HEK293 (cell line): ENCODE data around the gene RNF222.

Source experiments
- CTCF ChIA-PET: fragments of 350-600 bp; formaldehyde crosslinking; extraction: SDS; loops from one replicate; lab custom pipeline; 2021; ENCODE audit warnings: antibody characterized with exemption; lab: Yijun Ruan, JAX
- POLR2A ChIA-PET: fragments of 300-600 bp; formaldehyde crosslinking; extraction: SDS; loops from one replicate; lab custom pipeline; 2020; ENCODE audit warnings: antibody characterized with exemption, inconsistent platforms; lab: Yijun Ruan, JAX
- H3K27ac ChIP-seq: fragments of 200-500 bp; sonication (Bioruptor generic); 2 replicates; pipeline ENCODE4 v1.5.1; 2014; ENCODE audit warnings: low read depth, low read length, control low read depth, inconsistent platforms; ENCODE audit errors: extremely low read depth
- H3K36me3 ChIP-seq, 2 experiments: fragments of 200-500 bp in 1 of 2; sonication (Bioruptor generic) in 1 of 2; 1 replicate in 1 of 2; 2 replicates in 1 of 2; pipeline ENCODE4 v1.5.1; 2014 to 2017; ENCODE audit warnings: inconsistent platforms in 2 of 2, low read length in 2 of 2; ENCODE audit not compliant: control insufficient read depth in 2 of 2, insufficient read depth in 1 of 2
- H3K4me1 ChIP-seq: fragments of 200-500 bp; sonication (Bioruptor generic); 2 replicates; pipeline ENCODE4 v1.5.1; 2014; ENCODE audit warnings: mild to moderate bottlenecking, low read length, inconsistent platforms; ENCODE audit not compliant: control insufficient read depth, insufficient read depth
- H3K4me3 ChIP-seq: 2 replicates; pipeline ENCODE4 v1.5.1; 2011; ENCODE audit warnings: low read depth, mild to moderate bottlenecking, control low read depth, low read length, moderate library complexity
- H3K9me3 ChIP-seq: fragments of 200-500 bp; sonication (Bioruptor generic); 2 replicates; pipeline ENCODE4 v1.5.1; 2014; ENCODE audit warnings: low read depth, low read length, inconsistent platforms; ENCODE audit not compliant: control insufficient read depth, insufficient read depth
- IKZF3 ChIP-seq: fragments of 450-650 bp; IDR thresholded peaks from 2 replicates; pipeline ENCODE4 v1.5.0; 2018; ENCODE audit warnings: missing biosample characterization, mild to moderate bottlenecking, missing genetic modification characterization, moderate library complexity
- KLF7 ChIP-seq: fragments of 450-650 bp; formaldehyde crosslinking; IDR thresholded peaks from 2 replicates; pipeline ENCODE4 v1.5.1; 2016; ENCODE audit warnings: missing biosample characterization, missing genetic modification characterization, borderline replicate concordance
- KLF8 ChIP-seq: fragments of 450-650 bp; formaldehyde crosslinking; IDR thresholded peaks from 2 replicates; pipeline ENCODE4 v1.5.1; 2016; ENCODE audit warnings: missing biosample characterization, missing genetic modification characterization
- PRDM10 ChIP-seq: fragments of 450-650 bp; formaldehyde crosslinking; IDR thresholded peaks from 2 replicates; pipeline ENCODE4 v1.5.1; 2016; ENCODE audit warnings: missing biosample characterization, missing genetic modification characterization
- ZBTB26 ChIP-seq: fragments of 450-650 bp; formaldehyde crosslinking; optimal IDR thresholded peaks from 2 replicates; pipeline ENCODE3; 2016; ENCODE audit warnings: missing biosample characterization, mild to moderate bottlenecking, missing genetic modification characterization
- ZBTB49 ChIP-seq: fragments of 450-650 bp; formaldehyde crosslinking; IDR thresholded peaks from 2 replicates; pipeline ENCODE4 v1.5.1; 2016; ENCODE audit warnings: missing biosample characterization, missing genetic modification characterization, low read depth
- ZIC2 ChIP-seq: fragments of 450-650 bp; formaldehyde crosslinking; IDR thresholded peaks from 2 replicates; pipeline ENCODE4 v1.5.1; 2016; ENCODE audit warnings: missing biosample characterization, missing genetic modification characterization
- ZNF155 ChIP-seq: fragments of 450-650 bp; formaldehyde crosslinking; IDR thresholded peaks from 2 replicates; pipeline ENCODE4 v1.5.1; 2016; ENCODE audit warnings: missing biosample characterization, missing genetic modification characterization
- ZNF175 ChIP-seq: fragments of 450-650 bp; formaldehyde crosslinking; IDR thresholded peaks from 2 replicates; pipeline ENCODE4 v1.5.1; 2016; ENCODE audit warnings: missing biosample characterization, missing genetic modification characterization
- ZNF202 ChIP-seq: fragments of 450-650 bp; formaldehyde crosslinking; IDR thresholded peaks from 2 replicates; pipeline ENCODE4 v1.5.1; 2016; ENCODE audit warnings: missing biosample characterization, missing genetic modification characterization, borderline replicate concordance
- ZNF311 ChIP-seq: fragments of 450-650 bp; formaldehyde crosslinking; IDR thresholded peaks from 2 replicates; pipeline ENCODE4 v1.5.1; 2017; ENCODE audit warnings: missing biosample characterization, missing genetic modification characterization, borderline replicate concordance
- ZNF324 ChIP-seq: fragments of 450-650 bp; formaldehyde crosslinking; IDR thresholded peaks from 2 replicates; pipeline ENCODE4 v1.5.1; 2016; ENCODE audit warnings: missing biosample characterization, missing genetic modification characterization
- ZNF335 ChIP-seq: fragments of 450-650 bp; formaldehyde crosslinking; conservative IDR thresholded peaks from 2 replicates; pipeline ENCODE4 v1.5.1; 2016; ENCODE audit warnings: missing biosample characterization, missing genetic modification characterization
- ZNF366 ChIP-seq: fragments of 450-650 bp; formaldehyde crosslinking; conservative IDR thresholded peaks from 2 replicates; pipeline ENCODE4 v1.5.1; 2016; ENCODE audit warnings: missing biosample characterization, missing genetic modification characterization
- ZNF501 ChIP-seq: fragments of 450-650 bp; formaldehyde crosslinking; IDR thresholded peaks from 2 replicates; pipeline ENCODE4 v1.5.1; 2016; ENCODE audit warnings: missing biosample characterization, missing genetic modification characterization
- ZNF510 ChIP-seq: fragments of 450-650 bp; formaldehyde crosslinking; IDR thresholded peaks from 2 replicates; pipeline ENCODE4 v1.5.1; 2018; ENCODE audit warnings: mild to moderate bottlenecking, missing genetic modification characterization, missing biosample characterization; ENCODE audit not compliant: insufficient replicate concordance
- ZNF747 ChIP-seq: fragments of 450-650 bp; formaldehyde crosslinking; IDR thresholded peaks from 2 replicates; pipeline ENCODE4 v1.5.1; 2016; ENCODE audit warnings: missing biosample characterization, missing genetic modification characterization
- ZNF76 ChIP-seq: fragments of 450-650 bp; formaldehyde crosslinking; IDR thresholded peaks from 2 replicates; pipeline ENCODE4; 2016; ENCODE audit warnings: low read depth, missing biosample characterization, missing genetic modification characterization, borderline replicate concordance

The RNF222 gene

GRCh38 chr17:8438441-8438840, 40.8 kb upstream of the RNF222 start:
- POLR2A ChIA-PET: interaction anchor here (1.0 to 1.2 kb wide), 2 partner anchors 26 to 55 kb away, joined by 3 read pairs; no protein-coding TSS in a partner anchor
- H3K27ac ChIP-seq: no peak overlapping the region
- CTCF ChIA-PET: interaction anchor here (0.7 to 2.1 kb wide), 4 partner anchors 20 to 308 kb away, joined by 3 to 8 read pairs (median 5); no protein-coding TSS in a partner anchor

GRCh38 chr17:8436844-8437171, 39.2 kb upstream of the RNF222 start:
- CTCF ChIA-PET: interaction anchor here (0.8 to 2.1 kb wide), 5 partner anchors 12 to 310 kb away, joined by 3 to 8 read pairs (median 4); no protein-coding TSS in a partner anchor
- Histone ChIP-seq H3K9me3 (no peaks in the 10 kb centered on the region), H3K36me3 (peaks cover 12 to 20% of the 10 kb centered on the region in 2 experiments; a peak in 2 of 3 replicates), H3K4me1 (no peaks in the 10 kb centered on the region), H3K4me3 (peak overlapping the region; percentile 90), H3K27ac (no peak overlapping the region; the same call in 1 of the 2 replicates)
- TF ChIP-seq PRDM10 (tag by site-specific recombination) (peak; percentile 4), ZNF501 (no peak)
- POLR2A ChIA-PET: interaction anchor here (0.7 to 2.9 kb wide), 8 partner anchors 17 to 1364 kb away, joined by 3 to 20 read pairs (median 4); partner anchors contain the start of genes KRABD2 and MYH10

More at GRCh38 chr17:8438441-8438840, 40.8 kb upstream of the RNF222 start:
- peaks cover 12 to 20% of the 10 kb centered on the region in 2 experiments; a peak in 2 of 3 replicates for H3K36me3 ChIP-seq
- H3K9me3 ChIP-seq: no peaks in the 10 kb centered on the region
- H3K4me1 ChIP-seq: no peaks in the 10 kb centered on the region
- H3K4me3 ChIP-seq: no peak overlapping the region
- no peak for TF ChIP-seq KLF7 (tag by site-specific recombination)
- TF ChIP-seq ZNF202 (tag by site-specific recombination): no peak
- TF ChIP-seq ZNF510 (tag by site-specific recombination): no peak
- no peak for TF ChIP-seq ZBTB49 (tag by site-specific recombination)
- no peak for TF ChIP-seq ZNF76 (tag by site-specific recombination)
- TF ChIP-seq ZNF155 (tag by site-specific recombination): no peak
- TF ChIP-seq ZNF311 (tag by site-specific recombination): no peak
- no peak for TF ChIP-seq ZNF324 (tag by site-specific recombination)
- TF ChIP-seq ZNF366 (tag by site-specific recombination): no peak
- no peak for TF ChIP-seq ZNF175 (tag by site-specific recombination)
- no peak for TF ChIP-seq IKZF3 (tag by site-specific recombination)

GRCh38 chr17:8436169-8436843, 38.7 kb upstream of the RNF222 start:
- Histone ChIP-seq H3K4me1 (no peaks in the 10 kb centered on the region), H3K4me3 (peak overlapping the region; percentile 90), H3K36me3 (peaks cover 12 to 20% of the 10 kb centered on the region in 2 experiments; a peak in 2 of 3 replicates), H3K9me3 (no peaks in the 10 kb centered on the region), H3K27ac (peak overlapping the region; percentile 91)
- POLR2A ChIA-PET: interaction anchor here (0.7 to 2.9 kb wide), 24 partner anchors 10 to 1363 kb away, joined by 3 to 24 read pairs (median 4); partner anchors contain the start of genes CTC1, KRABD2, MYH10 and RANGRF
- CTCF ChIA-PET: interaction anchor here (0.8 to 2.1 kb wide), 6 partner anchors 13 to 310 kb away, joined by 3 to 8 read pairs (median 5); no protein-coding TSS in a partner anchor
- TF ChIP-seq PRDM10 (tag by site-specific recombination): peak; percentile 94
- TF ChIP-seq ZIC2 (tag by site-specific recombination): no peak
- TF ChIP-seq ZNF335 (tag by site-specific recombination): peak; percentile 86
- TF ChIP-seq KLF8 (tag by site-specific recombination): peak; percentile 88
- TF ChIP-seq ZNF311 (tag by site-specific recombination): no peak
- TF ChIP-seq ZBTB26 (tag by site-specific recombination): peak; percentile 76
- no peak for TF ChIP-seq ZNF747 (tag by site-specific recombination)
